ENCODE data around the gene RNF7. TPM values are rescaled to one million over a fixed set of nuclear protein-coding genes. Genes with fewer than 3 reads are reported as not detected.
A peak's percentile ranks its signal among the peaks of the same experiment; 100 is the strongest.

Gene RNF7
- total and polyA plus RNA-seq, 3 experiments from 2014 or later = 65.9 to 139 (median 67.4) TPM

DNA sequence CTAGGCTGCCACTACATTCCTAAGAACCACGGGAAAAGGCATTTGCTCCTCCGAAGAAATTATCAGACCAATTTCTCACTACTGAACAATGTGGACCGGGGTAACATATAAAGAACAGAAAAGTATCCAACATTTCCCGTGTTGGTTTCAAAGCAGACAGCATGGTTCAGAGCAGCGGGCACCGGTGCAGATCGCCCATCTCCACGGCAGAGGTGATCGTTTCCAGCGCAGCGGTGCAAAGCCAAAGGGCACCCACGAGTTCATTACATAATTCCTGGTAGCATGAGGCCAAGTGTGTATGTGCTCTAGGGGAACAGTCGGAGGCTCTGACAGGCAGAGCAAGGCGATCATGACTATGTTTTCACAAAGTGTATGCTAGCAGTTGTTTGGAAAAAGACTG lies 38.3 kb downstream of the RNF7 start:
- no peaks in the 10 kb centered on the region for H3K36me3 ChIP-seq (ENCODE audit: insufficient read depth, low read length)
- no peaks in the 10 kb centered on the region for H3K9me3 Mint-ChIP-seq
- H3K4me3 ChIP-seq (ENCODE audit: low read length) = no peak overlapping the region
- POLR2A ChIA-PET = no interaction called here
- CTCF ChIA-PET = no interaction called here
- no peaks in the 10 kb centered on the region for H3K9me3 ChIP-seq (ENCODE audit: low read length)
- H3K4me1 ChIP-seq (ENCODE audit: insufficient read depth, low read length) = no peaks in the 10 kb centered on the region
- H3K36me3 Mint-ChIP-seq = peaks cover 0 to 9% (median 0%) of the 10 kb centered on the region in 3 donors
- H3K27me3 Mint-ChIP-seq = peaks cover 3 to 7% of the 10 kb centered on the region in 2 donors
- H3K4me1 Mint-ChIP-seq = no peaks in the 10 kb centered on the region
- H3K27ac ChIP-seq (ENCODE audit: low read depth, low read length) = no peak overlapping the region
- H3K4me3 Mint-ChIP-seq = no peak overlapping the region
- no peak overlapping the region for H3K27ac Mint-ChIP-seq
- H3K27me3 ChIP-seq (ENCODE audit: insufficient read depth, low read length, poor library complexity, severe bottlenecking) = no peaks in the 10 kb centered on the region
- DNase-seq = no peak

DNA sequence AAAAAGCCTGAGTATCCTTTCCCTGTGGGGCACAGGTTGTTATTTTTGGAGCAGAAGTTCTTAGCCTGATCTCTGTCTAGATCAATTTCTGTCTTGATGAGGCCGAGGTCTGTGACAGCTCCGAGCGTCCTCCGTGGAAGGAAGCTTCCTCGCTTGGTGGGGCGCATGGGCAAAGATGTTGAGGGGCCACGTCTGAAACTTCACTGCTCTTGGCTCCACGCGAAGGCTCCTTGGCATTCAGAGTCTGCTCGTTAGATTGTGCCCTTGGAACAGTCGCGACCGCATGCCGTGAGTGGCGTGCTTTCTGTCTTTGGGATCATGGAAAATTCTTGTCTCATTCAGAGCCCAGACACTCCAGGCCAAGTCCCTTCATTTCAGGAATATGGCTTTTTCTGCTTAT lies 38.8 kb downstream of the RNF7 start:
- Histone ChIP-seq H3K4me1 (ENCODE audit: insufficient read depth, low read length) (no peaks in the 10 kb centered on the region), H3K9me3 (ENCODE audit: low read length) (no peaks in the 10 kb centered on the region), H3K36me3 (ENCODE audit: insufficient read depth, low read length) (no peaks in the 10 kb centered on the region), H3K27me3 (ENCODE audit: insufficient read depth, low read length, poor library complexity, severe bottlenecking) (no peaks in the 10 kb centered on the region), H3K4me3 (ENCODE audit: low read length) (no peak overlapping the region), H3K27ac (ENCODE audit: low read depth, low read length) (no peak overlapping the region)
- Mint-ChIP-seq H3K9me3 (no peaks in the 10 kb centered on the region), H3K27ac (peak overlapping the region in 1 of 8 donors; percentile 29), H3K4me3 (no peak overlapping the region), H3K4me1 (no peaks in the 10 kb centered on the region), H3K36me3 (peaks cover 0 to 9% (median 0%) of the 10 kb centered on the region in 3 donors), H3K27me3 (peaks cover 3 to 7% of the 10 kb centered on the region in 2 donors)
- POLR2A ChIA-PET = no interaction called here
- CTCF ChIA-PET = no interaction called here
- no peak for DNase-seq

DNA sequence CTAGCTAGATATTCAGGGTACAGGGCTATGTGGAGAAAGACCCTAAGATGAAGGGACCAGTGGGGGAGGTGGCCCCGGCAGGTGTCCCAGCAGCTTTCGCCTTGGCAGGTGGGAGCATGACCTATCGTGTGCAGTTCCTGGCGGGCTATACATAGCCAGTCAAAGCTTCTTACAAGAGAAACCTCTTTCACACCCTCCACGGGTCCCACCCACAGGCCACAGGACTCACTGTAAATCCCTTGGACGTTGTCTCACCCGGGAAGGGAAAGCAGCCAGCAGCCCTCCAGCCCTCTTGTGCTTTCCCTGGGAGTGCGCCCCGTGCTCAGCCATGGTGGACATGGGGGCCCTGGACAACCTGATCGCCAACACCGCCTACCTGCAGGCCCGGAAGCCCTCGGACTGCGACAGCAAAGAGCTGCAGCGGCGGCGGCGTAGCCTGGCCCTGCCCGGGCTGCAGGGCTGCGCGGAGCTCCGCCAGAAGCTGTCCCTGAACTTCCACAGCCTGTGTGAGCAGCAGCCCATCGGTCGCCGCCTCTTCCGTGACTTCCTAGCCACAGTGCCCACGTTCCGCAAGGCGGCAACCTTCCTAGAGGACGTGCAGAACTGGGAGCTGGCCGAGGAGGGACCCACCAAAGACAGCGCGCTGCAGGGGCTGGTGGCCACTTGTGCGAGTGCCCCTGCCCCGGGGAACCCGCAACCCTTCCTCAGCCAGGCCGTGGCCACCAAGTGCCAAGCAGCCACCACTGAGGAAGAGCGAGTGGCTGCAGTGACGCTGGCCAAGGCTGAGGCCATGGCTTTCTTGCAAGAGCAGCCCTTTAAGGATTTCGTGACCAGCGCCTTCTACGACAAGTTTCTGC lies 40.1 kb downstream of the RNF7 start:
- DNase-seq = no peak
- H3K9me3 ChIP-seq (ENCODE audit: low read length) = no peaks in the 10 kb centered on the region
- H3K27me3 Mint-ChIP-seq = peaks cover 3% of the 10 kb centered on the region in 2 donors
- H3K4me1 Mint-ChIP-seq = no peaks in the 10 kb centered on the region
- H3K9me3 Mint-ChIP-seq = no peaks in the 10 kb centered on the region
- peaks cover 0 to 9% (median 0%) of the 10 kb centered on the region in 3 donors for H3K36me3 Mint-ChIP-seq
- no peak overlapping the region for H3K4me3 ChIP-seq (ENCODE audit: low read length)
- ChIA-PET CTCF (no interaction called here), POLR2A (no interaction called here)
- H3K4me3 Mint-ChIP-seq = no peak overlapping the region
- H3K27ac ChIP-seq (ENCODE audit: low read depth, low read length) = no peak overlapping the region
- H3K36me3 ChIP-seq (ENCODE audit: insufficient read depth, low read length) = no peaks in the 10 kb centered on the region
- no peaks in the 10 kb centered on the region for H3K4me1 ChIP-seq (ENCODE audit: insufficient read depth, low read length)
- H3K27me3 ChIP-seq (ENCODE audit: insufficient read depth, low read length, poor library complexity, severe bottlenecking) = no peaks in the 10 kb centered on the region
- no peak overlapping the region for H3K27ac Mint-ChIP-seq

DNA sequence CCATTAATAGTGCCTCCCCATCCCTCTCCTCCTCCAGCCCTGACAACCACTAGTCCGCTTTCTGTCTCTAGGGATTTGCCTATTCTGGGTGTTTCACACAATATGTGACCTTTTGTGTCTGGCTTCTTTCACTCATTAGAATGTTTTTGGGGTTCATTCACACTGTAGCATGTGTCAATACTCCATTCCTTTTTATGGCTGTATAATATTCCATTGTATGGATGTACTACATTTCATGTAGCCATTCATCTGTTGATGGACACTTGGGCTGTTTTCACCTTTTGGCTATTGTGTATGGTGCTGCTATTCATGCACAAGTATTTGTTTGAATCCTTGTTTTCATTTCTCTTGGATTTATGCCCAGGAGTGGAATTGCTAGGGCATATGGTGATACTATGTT lies 41.6 kb downstream of the RNF7 start:
- no peaks in the 10 kb centered on the region for H3K4me1 Mint-ChIP-seq
- H3K36me3 Mint-ChIP-seq = peaks cover 0 to 9% (median 0%) of the 10 kb centered on the region in 3 donors
- POLR2A ChIA-PET = no interaction called here
- Histone ChIP-seq H3K4me3 (ENCODE audit: low read length) (no peak overlapping the region), H3K27me3 (ENCODE audit: insufficient read depth, low read length, poor library complexity, severe bottlenecking) (no peaks in the 10 kb centered on the region), H3K27ac (ENCODE audit: low read depth, low read length) (no peak overlapping the region), H3K4me1 (ENCODE audit: insufficient read depth, low read length) (no peaks in the 10 kb centered on the region), H3K36me3 (ENCODE audit: insufficient read depth, low read length) (no peaks in the 10 kb centered on the region), H3K9me3 (ENCODE audit: low read length) (no peaks in the 10 kb centered on the region)
- CTCF ChIA-PET = no interaction called here
- H3K9me3 Mint-ChIP-seq = no peaks in the 10 kb centered on the region
- H3K27me3 Mint-ChIP-seq = peaks cover 3% of the 10 kb centered on the region in 2 donors
- H3K4me3 Mint-ChIP-seq = no peak overlapping the region
- no peak for DNase-seq
- H3K27ac Mint-ChIP-seq = no peak overlapping the region

DNA sequence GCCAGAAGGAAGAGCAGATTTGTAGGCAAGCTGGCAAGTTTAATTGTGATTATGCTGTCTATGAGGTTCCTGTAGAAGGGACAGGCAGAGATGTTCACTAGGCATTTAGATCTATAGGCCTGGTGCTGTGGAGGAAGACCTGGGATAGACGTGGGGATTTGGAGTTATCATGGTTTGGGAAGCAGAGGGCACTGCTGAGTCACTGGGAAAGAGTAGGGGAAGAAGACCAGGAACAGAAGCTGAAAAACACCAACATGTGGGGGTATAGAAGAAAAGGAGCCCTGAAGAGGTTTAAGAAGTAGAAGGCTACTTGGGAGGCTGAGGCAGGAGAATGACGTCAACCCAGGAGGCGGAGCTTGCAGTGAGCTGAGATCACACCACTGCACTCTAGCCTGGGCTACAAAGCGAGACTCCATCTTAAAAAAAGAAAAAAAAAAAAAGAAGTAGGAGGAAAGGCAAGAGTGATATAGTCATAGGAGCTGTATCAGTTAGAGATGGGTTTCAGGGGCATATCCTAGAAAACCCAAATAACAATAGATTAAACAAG lies 44.4 kb downstream of the RNF7 start:
- Mint-ChIP-seq H3K27me3 (peaks cover 3% of the 10 kb centered on the region in 2 donors), H3K27ac (peak overlapping the region in 3 of 8 donors; percentile 41 to 64 (median 59)), H3K36me3 (peaks cover 0 to 9% (median 0%) of the 10 kb centered on the region in 3 donors), H3K9me3 (no peaks in the 10 kb centered on the region), H3K4me1 (no peaks in the 10 kb centered on the region), H3K4me3 (no peak overlapping the region)
- Histone ChIP-seq H3K27me3 (ENCODE audit: insufficient read depth, low read length, poor library complexity, severe bottlenecking) (no peaks in the 10 kb centered on the region), H3K27ac (ENCODE audit: low read depth, low read length) (no peak overlapping the region), H3K9me3 (ENCODE audit: low read length) (no peaks in the 10 kb centered on the region), H3K4me1 (ENCODE audit: insufficient read depth, low read length) (no peaks in the 10 kb centered on the region), H3K4me3 (ENCODE audit: low read length) (no peak overlapping the region), H3K36me3 (ENCODE audit: insufficient read depth, low read length) (no peaks in the 10 kb centered on the region)
- ChIA-PET POLR2A (no interaction called here), CTCF (interaction anchor here (1.1 kb wide), 1 partner anchor 15 kb away, joined by 3 read pairs; no protein-coding TSS in a partner anchor)
- no peak for DNase-seq

DNA sequence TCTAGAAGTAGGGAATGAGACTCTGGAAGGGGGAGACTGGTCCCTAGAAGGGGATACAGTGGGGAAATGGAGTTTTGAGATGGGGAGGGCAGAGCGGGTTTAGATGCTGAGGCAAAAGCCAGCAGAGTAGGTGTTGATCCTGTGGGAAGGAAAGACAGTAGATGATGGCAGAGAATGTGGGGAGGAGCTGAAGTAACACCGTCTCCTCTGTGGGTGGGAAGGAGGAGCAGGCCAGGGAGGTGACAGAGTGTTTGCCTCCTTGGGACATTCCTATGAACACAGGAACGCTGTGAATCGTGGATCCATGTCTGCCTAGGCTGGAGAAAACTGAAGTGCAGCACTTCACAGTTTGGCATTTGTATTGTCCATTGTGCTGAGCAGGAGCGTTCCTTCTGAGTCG lies 45.5 kb downstream of the RNF7 start:
- POLR2A ChIA-PET = no interaction called here
- Histone ChIP-seq H3K27ac (ENCODE audit: low read depth, low read length) (no peak overlapping the region), H3K4me3 (ENCODE audit: low read length) (no peak overlapping the region), H3K36me3 (ENCODE audit: insufficient read depth, low read length) (no peaks in the 10 kb centered on the region), H3K4me1 (ENCODE audit: insufficient read depth, low read length) (no peaks in the 10 kb centered on the region), H3K9me3 (ENCODE audit: low read length) (no peaks in the 10 kb centered on the region), H3K27me3 (ENCODE audit: insufficient read depth, low read length, poor library complexity, severe bottlenecking) (no peaks in the 10 kb centered on the region)
- Mint-ChIP-seq H3K27ac (no peak overlapping the region), H3K4me1 (no peaks in the 10 kb centered on the region), H3K36me3 (peaks cover 0 to 9% (median 0%) of the 10 kb centered on the region in 3 donors), H3K4me3 (no peak overlapping the region), H3K27me3 (peaks cover 3% of the 10 kb centered on the region in 2 donors), H3K9me3 (no peaks in the 10 kb centered on the region)
- no peak for DNase-seq
- CTCF ChIA-PET = no interaction called here

DNA sequence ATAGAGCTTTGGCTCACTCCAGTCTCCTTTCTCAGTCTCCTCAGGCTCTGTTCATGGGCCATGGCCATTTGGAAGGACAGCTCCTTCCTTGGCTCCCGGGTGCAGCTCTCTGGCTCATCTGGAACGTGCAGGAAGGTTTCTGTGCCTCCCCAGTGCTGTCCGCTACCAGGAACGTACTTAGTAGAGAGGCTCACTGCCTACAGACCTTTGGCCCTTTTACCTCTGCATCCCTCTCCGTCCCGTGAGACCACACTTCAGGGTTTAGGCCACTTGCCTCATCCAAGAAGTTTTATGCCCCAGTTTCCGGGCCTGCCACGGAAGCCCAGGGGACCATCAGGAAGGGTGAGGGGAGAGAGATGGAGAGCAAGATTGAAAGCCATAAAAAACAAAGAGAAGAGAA lies 46.0 kb downstream of the RNF7 start:
- no peaks in the 10 kb centered on the region for H3K36me3 ChIP-seq (ENCODE audit: insufficient read depth, low read length)

DNA sequence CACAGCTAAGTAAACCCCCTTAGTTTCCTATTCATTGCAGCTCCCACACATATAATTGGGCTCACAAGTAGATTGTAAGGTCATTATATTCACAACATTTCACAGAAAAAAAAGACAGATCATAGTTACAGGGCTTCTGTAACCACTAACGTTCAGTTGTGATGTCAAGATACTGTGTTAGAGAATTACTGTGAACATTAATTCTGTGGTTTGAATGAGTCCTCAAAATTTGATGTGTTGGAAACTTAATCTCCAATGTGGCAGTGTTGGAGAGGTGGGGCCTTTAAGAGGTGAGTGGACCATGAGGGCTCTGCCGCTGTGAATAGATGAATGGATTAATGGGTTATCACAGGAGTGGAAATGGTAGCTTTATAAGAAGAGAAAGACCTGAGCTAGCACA lies 46.4 kb downstream of the RNF7 start:
- Mint-ChIP-seq H3K27ac (no peak overlapping the region), H3K36me3 (peaks cover 0 to 8% (median 0%) of the 10 kb centered on the region in 3 donors), H3K4me1 (peaks cover 0 to 2% (median 0%) of the 10 kb centered on the region in 3 donors), H3K27me3 (peaks cover 2 to 3% of the 10 kb centered on the region in 2 donors), H3K4me3 (no peak overlapping the region), H3K9me3 (no peaks in the 10 kb centered on the region)
- Histone ChIP-seq H3K4me3 (ENCODE audit: low read length) (no peak overlapping the region), H3K27ac (ENCODE audit: low read depth, low read length) (no peak overlapping the region), H3K36me3 (ENCODE audit: insufficient read depth, low read length) (no peaks in the 10 kb centered on the region), H3K27me3 (ENCODE audit: insufficient read depth, low read length, poor library complexity, severe bottlenecking) (no peaks in the 10 kb centered on the region), H3K9me3 (ENCODE audit: low read length) (no peaks in the 10 kb centered on the region), H3K4me1 (ENCODE audit: insufficient read depth, low read length) (no peaks in the 10 kb centered on the region)
- ChIA-PET POLR2A (no interaction called here), CTCF (no interaction called here)
- no peak for DNase-seq

More for the DNA sequence above, 46.0 kb downstream of the RNF7 start:
- no peaks in the 10 kb centered on the region for H3K4me1 ChIP-seq (ENCODE audit: insufficient read depth, low read length)
- H3K4me1 Mint-ChIP-seq = no peaks in the 10 kb centered on the region
- H3K4me3 ChIP-seq (ENCODE audit: low read length) = no peak overlapping the region
- no peak for DNase-seq
- H3K27ac ChIP-seq (ENCODE audit: low read depth, low read length) = no peak overlapping the region
- peaks cover 3% of the 10 kb centered on the region in 2 donors for H3K27me3 Mint-ChIP-seq
- peaks cover 0 to 9% (median 0%) of the 10 kb centered on the region in 3 donors for H3K36me3 Mint-ChIP-seq
- H3K27ac Mint-ChIP-seq = no peak overlapping the region
- ChIA-PET CTCF (no interaction called here), POLR2A (no interaction called here)
- H3K9me3 ChIP-seq (ENCODE audit: low read length) = no peaks in the 10 kb centered on the region
- H3K4me3 Mint-ChIP-seq = no peak overlapping the region
- H3K27me3 ChIP-seq (ENCODE audit: insufficient read depth, low read length, poor library complexity, severe bottlenecking) = no peaks in the 10 kb centered on the region
- no peaks in the 10 kb centered on the region for H3K9me3 Mint-ChIP-seq

Measured in CD8-positive, alpha-beta memory T cell (primary cell).